HEK293T (cell line): ENCODE data around the gene CMTM7.

Experiments used
- ARNT ChIP-seq: fragments of 450-650 bp; IDR thresholded peaks from 2 replicates; pipeline ENCODE4 v1.6.1; 2017; ENCODE audit warnings: mild to moderate bottlenecking
- BHLHE40 ChIP-seq: fragments of 450-650 bp; IDR thresholded peaks from 2 replicates; pipeline ENCODE4 v1.6.1; 2016; ENCODE audit warnings: mild to moderate bottlenecking, moderate library complexity, borderline replicate concordance
- CTBP1 ChIP-seq: fragments of 450-650 bp; IDR thresholded peaks from 2 replicates; pipeline ENCODE4 v1.6.1; 2016; ENCODE audit warnings: borderline replicate concordance
- ELF4 ChIP-seq: fragments of 450-650 bp; IDR thresholded peaks from 2 replicates; pipeline ENCODE4 v1.6.1; 2017; ENCODE audit warnings: antibody characterized with exemption
- FOXA1 ChIP-seq: fragments of 450-650 bp; IDR thresholded peaks from 2 replicates; pipeline ENCODE4 v1.6.1; 2016; ENCODE audit warnings: mild to moderate bottlenecking
- FOXK2 ChIP-seq: fragments of 450-650 bp; IDR thresholded peaks from 2 replicates; pipeline ENCODE4 v1.6.1; 2016; ENCODE audit warnings: mild to moderate bottlenecking
- FOXM1 ChIP-seq: fragments of 450-650 bp; IDR thresholded peaks from 2 replicates; pipeline ENCODE4 v1.6.1; 2017; ENCODE audit warnings: mild to moderate bottlenecking, borderline replicate concordance
- HDGF ChIP-seq: fragments of 450-650 bp; IDR thresholded peaks from 2 replicates; pipeline ENCODE4 v1.6.1; 2017; ENCODE audit warnings: antibody characterized with exemption, borderline replicate concordance
- LEF1 ChIP-seq: fragments of 450-650 bp; IDR thresholded peaks from 2 replicates; pipeline ENCODE4 v1.6.1; 2017; ENCODE audit warnings: mild to moderate bottlenecking, borderline replicate concordance
- PKNOX1 ChIP-seq: fragments of 450-650 bp; IDR thresholded peaks from 2 replicates; pipeline ENCODE4 v1.6.1; 2016
- SP1 ChIP-seq: fragments of 450-650 bp; IDR thresholded peaks from 2 replicates; pipeline ENCODE4 v1.6.1; 2017
- SUZ12 ChIP-seq: fragments of 450-650 bp; IDR thresholded peaks from 2 replicates; pipeline ENCODE4 v1.6.1; 2016; ENCODE audit warnings: mild to moderate bottlenecking
- TARDBP ChIP-seq: fragments of 450-650 bp; IDR thresholded peaks from 2 replicates; pipeline ENCODE4 v1.6.1; 2016
- ZNF384 ChIP-seq: fragments of 450-650 bp; IDR thresholded peaks from 2 replicates; pipeline ENCODE4 v1.6.1; 2016

- TF ChIP-seq PKNOX1 (no peak), FOXM1 (no peak), SUZ12 (no peak), BHLHE40 (no peak), ZNF384 (no peak), LEF1 (no peak), ELF4 (no peak), SP1 (no peak), CTBP1 (no peak), TARDBP (no peak), HDGF (no peak), ARNT (no peak), FOXK2 (no peak), FOXA1 (no peak)
Observed at GRCh38 chr3:32414522-32415202, 23.0 kb downstream of the CMTM7 start.
